ENCODE measurements around the gene IL1RAP.

Gene IL1RAP

GRCh38 chr3:190644035-190644434 lies 130.2 kb downstream of the IL1RAP start:
- TF ChIP-seq RAD21 (IDR thresholded peaks at IDR 0.05; ENCODE audit: low read depth), result no peak
- no peak for TF ChIP-seq TEAD4 (IDR thresholded peaks at IDR 0.05)
- TF ChIP-seq FOXM1 (IDR thresholded peaks at IDR 0.05; ENCODE audit: borderline replicate concordance, low read depth), result no peak
- TF ChIP-seq USF1 (IDR thresholded peaks at IDR 0.05), result no peak
- TF ChIP-seq CREB1 (IDR thresholded peaks at IDR 0.05; ENCODE audit: low read depth), result no peak
- no peak for TF ChIP-seq YY1 (IDR thresholded peaks at IDR 0.05; ENCODE audit: low read depth)
- TF ChIP-seq EGR1 (IDR thresholded peaks at IDR 0.05), result no peak
- no peak for TF ChIP-seq MAX (IDR thresholded peaks at IDR 0.05)
- TF ChIP-seq REST (IDR thresholded peaks at IDR 0.05; ENCODE audit: low read depth), result no peak
- no peak for TF ChIP-seq ZBTB7A (IDR thresholded peaks at IDR 0.05; ENCODE audit: low read depth)
- no peak for TF ChIP-seq TCF12 (IDR thresholded peaks at IDR 0.05; ENCODE audit: low read depth)
- TF ChIP-seq TAF1 (IDR thresholded peaks at IDR 0.05; ENCODE audit: low read depth), result no peak
- no peak for TF ChIP-seq NFIC (IDR thresholded peaks at IDR 0.05)

GRCh38 chr3:190644766-190645165 lies 130.9 kb downstream of the IL1RAP start:
- TF ChIP-seq CEBPB (IDR thresholded peaks at IDR 0.05), result no peak
- no peak for TF ChIP-seq TCF12 (IDR thresholded peaks at IDR 0.05; ENCODE audit: low read depth)
- TF ChIP-seq MAX (IDR thresholded peaks at IDR 0.05), result no peak
- TF ChIP-seq REST (IDR thresholded peaks at IDR 0.05; ENCODE audit: low read depth), result no peak

GRCh38 chr3:190645932-190646460 lies 132.1 kb downstream of the IL1RAP start:
- no peak for TF ChIP-seq MAX (IDR thresholded peaks at IDR 0.05)
- no peak for TF ChIP-seq EP300 (IDR thresholded peaks at IDR 0.05; ENCODE audit: borderline replicate concordance)
- TF ChIP-seq NFIC (IDR thresholded peaks at IDR 0.05), result no peak
- no peak for TF ChIP-seq TAF1 (IDR thresholded peaks at IDR 0.05; ENCODE audit: low read depth)
- TF ChIP-seq CEBPB (IDR thresholded peaks at IDR 0.05), result no peak
- no peak for TF ChIP-seq TCF12 (IDR thresholded peaks at IDR 0.05; ENCODE audit: low read depth)
- no peak for TF ChIP-seq TEAD4 (IDR thresholded peaks at IDR 0.05)
- TF ChIP-seq ZBTB7A (IDR thresholded peaks at IDR 0.05; ENCODE audit: low read depth), result no peak
- TF ChIP-seq EGR1 (IDR thresholded peaks at IDR 0.05), result no peak
- TF ChIP-seq RAD21 (IDR thresholded peaks at IDR 0.05; ENCODE audit: low read depth), result no peak
- TF ChIP-seq YY1 (IDR thresholded peaks at IDR 0.05; ENCODE audit: low read depth), result no peak

GRCh38 chr3:190646996-190647395 lies 133.1 kb downstream of the IL1RAP start:
- TF ChIP-seq CEBPB (IDR thresholded peaks at IDR 0.05), result no peak
- TF ChIP-seq FOXM1 (IDR thresholded peaks at IDR 0.05; ENCODE audit: borderline replicate concordance, low read depth), result no peak
- no peak for TF ChIP-seq TAF1 (IDR thresholded peaks at IDR 0.05; ENCODE audit: low read depth)
- TF ChIP-seq TEAD4 (IDR thresholded peaks at IDR 0.05), result no peak
- TF ChIP-seq MAX (IDR thresholded peaks at IDR 0.05), result no peak
- TF ChIP-seq TCF12 (IDR thresholded peaks at IDR 0.05; ENCODE audit: low read depth), result no peak
- no peak for TF ChIP-seq RAD21 (IDR thresholded peaks at IDR 0.05; ENCODE audit: low read depth)
- TF ChIP-seq EP300 (IDR thresholded peaks at IDR 0.05; ENCODE audit: borderline replicate concordance), result no peak
- no peak for TF ChIP-seq EGR1 (IDR thresholded peaks at IDR 0.05)
- TF ChIP-seq NFIC (IDR thresholded peaks at IDR 0.05), result no peak
- no peak for TF ChIP-seq REST (IDR thresholded peaks at IDR 0.05; ENCODE audit: low read depth)
- TF ChIP-seq YY1 (IDR thresholded peaks at IDR 0.05; ENCODE audit: low read depth), result no peak
- TF ChIP-seq ZBTB7A (IDR thresholded peaks at IDR 0.05; ENCODE audit: low read depth), result no peak
- no peak for TF ChIP-seq CREB1 (IDR thresholded peaks at IDR 0.05; ENCODE audit: low read depth)
- no peak for TF ChIP-seq USF1 (IDR thresholded peaks at IDR 0.05)

Measured in Ishikawa (cell line).